Measurements from ENCODE around the gene TMPRSS11D.

Gene TMPRSS11D

DNA sequence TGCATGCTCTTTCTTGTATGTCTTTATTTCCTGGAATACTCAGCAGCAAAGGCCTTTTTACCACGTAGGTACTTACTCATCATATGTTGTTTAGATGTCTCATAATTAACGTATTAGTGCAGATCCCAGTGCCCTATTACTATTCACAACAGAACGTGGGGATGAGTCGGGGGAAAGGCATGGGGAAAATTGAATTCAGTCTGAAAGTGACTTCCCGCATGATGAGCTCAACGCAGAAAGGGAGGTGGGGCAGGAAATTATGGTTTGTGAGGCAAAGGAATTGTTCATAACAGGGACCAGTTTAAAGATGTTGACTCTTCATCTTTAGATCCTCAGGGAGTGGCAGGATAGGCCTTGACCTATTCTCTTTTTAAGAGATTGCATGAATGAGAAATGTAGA is 2.0 kb upstream of the TMPRSS11D start:
- no peak for DNase-seq

DNA sequence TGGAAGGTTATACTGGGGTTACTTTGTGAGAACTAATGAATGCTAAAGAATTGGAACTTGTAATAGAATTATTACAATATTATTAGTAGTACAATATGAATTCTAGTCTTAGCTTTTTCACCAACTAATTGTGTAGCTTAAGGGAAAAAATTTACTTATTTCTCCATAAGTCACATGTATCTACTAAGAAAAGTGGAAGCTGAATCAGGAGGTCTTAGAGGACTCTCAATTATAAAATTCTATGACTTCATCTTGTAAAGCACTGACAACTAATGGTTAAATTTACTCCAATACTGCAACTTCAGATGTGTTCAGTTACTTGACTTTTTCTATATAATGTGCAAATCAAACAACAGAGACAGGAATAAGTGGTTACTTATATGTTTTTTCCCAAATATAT is 899 bp upstream of the TMPRSS11D start:
- DNase-seq = no peak

DNA sequence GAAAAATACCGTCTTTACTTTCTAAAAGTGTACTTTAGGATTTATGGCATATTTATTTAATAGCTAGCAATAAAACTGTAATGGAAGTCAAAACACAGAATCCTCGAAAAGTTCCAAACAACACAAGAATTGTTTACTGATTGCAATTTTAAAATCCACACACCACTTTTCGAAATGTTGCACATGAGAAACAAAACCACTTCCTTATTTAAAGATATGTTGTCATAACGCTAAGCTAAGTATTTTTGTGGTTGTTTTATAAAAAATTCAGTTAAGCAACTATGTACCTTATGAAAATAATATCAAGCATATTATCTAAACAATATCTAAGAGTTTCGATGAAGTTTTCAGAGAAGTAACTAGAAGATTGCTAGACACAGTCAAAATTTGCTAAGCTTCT is 344 bp downstream of the TMPRSS11D start:
- DNase-seq = no peak

DNA sequence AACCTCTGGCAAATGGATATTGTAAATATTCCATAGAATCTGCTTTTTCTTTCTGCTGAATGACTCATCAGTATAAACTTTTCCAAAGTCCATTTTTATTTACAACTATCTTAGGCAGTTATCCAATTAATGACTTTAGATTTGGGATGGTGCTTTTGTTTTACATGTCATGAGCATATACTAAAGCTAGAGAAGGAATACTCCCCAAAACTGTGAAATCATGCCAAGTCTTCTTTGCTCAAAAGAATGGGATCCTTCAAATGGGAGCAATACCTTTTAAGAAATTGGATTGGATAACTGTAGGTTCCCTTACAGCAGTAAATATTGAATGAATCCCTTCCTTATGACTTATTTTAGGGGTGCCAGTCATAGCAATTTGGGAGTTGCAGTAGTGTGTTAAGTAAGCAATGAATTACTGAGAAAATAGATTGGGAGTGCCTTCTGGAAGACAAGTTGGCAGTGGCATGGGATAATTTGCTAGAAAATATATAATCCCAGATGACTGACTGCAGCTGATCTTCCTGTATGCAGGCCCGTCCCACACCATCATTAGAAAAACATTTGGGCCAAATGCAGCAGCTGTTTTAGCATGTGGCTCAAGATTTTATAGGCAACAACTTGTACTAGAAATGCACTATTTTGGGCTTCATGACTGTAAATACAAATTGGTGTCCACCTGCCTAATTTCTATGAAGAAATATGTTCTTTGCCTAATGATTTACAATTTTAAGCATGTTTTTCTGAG is 2.8 kb downstream of the TMPRSS11D start:
- peak; percentile 65 for DNase-seq

DNA sequence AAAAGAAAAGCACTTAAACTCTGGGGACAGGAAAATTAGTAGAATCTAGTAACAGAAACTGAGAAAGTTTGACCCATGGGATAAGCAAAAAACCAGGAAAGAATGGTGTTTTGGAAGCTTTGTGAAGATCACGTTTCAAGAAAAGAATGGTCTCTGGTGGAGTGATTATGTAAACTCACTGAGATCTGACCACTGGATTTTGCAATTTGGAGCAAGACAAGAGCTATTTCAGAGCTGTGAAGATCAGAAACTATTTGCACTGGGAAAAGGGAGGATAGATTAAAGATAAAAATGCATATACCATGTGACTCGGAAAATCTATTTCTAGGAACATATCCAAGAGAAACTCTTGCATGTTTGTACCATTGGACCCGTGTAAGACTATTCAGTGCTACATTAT is 4.3 kb downstream of the TMPRSS11D start:
- no peak for DNase-seq

DNA sequence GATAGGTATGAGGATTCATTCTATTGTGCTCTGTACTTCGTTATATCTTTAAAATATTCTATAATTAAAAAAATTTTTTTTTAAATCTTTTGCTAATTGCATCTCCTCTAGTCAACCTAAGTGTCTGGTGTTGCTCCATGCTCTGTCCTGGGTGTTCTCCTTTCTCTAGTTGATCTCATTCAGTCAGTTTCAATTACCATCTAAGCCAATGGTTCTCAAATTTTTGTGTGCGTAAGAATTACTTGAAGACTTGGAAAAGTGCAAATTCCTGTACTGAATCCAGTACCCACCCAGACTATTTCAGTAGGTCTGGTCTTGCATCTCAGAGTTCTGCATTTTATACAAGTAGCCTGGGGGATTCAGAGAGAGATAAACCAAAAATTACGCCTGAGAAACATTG is 6.7 kb downstream of the TMPRSS11D start:
- DNase-seq = no peak

DNA sequence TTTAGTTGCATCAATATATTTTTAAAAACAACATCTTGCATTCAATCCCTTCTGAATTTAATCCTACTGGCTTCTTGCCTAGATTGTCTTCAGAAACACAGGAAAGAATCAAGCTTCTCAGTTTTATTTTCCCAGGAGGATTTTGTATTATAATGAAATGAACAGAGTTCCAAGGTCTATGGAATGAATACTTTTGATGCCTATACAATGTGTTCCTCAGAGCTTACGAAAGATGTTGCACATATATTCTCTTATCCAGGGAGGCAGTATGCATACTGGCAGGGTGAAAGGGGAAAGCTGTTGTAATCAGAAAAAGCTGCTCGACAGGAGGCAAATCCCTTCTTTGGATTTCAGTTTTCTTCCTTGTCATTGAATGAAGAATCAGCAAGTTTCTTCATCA is 8.8 kb downstream of the TMPRSS11D start:
- no peak for DNase-seq

DNA sequence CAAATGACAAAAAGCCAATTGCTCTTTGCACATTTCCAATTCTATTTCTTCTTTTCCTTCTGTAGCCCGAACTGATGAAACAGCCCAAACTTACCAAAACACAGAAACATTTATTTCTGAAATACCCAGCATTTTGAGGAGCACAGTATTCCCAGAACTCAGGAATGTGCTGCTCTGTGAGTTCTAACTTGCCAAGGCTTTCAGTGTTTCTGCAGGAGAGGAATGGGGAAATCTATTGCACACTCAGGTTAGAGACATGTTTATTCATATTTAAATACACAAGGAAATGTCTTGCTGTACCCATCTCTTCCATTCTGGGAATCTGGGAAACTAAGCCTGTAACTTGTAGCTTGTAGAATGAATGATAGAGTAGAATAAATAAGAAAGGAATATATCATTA is 10.7 kb downstream of the TMPRSS11D start:
- DNase-seq = no peak

DNA sequence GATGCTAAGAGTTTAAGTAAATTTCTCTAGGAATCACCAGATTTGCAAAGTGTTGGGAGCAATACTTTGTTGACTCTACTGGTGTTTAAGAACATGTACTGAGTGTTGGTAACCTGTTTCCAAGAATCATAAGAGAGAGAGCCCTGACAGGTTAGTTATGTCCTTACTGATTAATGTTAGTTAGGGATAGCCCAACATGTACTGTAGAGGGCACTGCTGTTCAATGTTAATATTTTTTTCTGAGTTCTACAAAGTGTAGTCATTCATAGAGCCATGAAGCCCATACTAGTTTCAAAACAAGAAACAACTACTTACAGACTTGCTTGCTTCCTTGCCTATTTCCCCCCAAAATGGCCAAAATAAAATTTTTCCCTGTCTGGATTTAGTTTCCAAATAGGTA is 11.9 kb downstream of the TMPRSS11D start:
- DNase-seq = no peak

DNA sequence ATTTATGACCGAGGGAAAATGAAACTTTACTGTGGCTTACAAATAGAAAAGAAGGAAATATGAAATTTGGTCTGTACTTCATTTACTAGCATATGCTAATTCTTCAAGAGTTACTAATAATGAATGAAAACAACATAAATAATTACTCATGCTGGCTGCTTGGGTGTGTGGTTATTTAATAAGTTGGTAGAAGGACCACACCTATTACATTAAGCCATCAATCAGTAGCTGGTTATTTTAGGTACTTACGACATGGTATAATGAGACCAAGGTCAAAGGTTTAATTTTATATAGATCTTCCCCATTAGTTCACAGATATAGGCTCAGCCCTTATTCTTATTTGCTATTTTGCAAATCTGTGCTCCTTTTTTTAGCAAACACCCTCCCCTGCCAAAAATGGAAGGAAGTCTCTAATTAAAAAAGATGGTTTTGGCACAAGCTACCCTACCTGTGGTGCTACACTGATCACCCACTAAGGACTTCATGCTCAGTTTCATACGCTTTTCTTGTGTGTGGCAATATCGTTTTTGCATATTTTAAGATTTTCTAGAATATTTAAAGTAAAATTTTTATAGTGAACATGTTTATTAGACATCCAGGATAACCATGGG is 14.1 kb downstream of the TMPRSS11D start:
- DNase-seq = no peak

DNA sequence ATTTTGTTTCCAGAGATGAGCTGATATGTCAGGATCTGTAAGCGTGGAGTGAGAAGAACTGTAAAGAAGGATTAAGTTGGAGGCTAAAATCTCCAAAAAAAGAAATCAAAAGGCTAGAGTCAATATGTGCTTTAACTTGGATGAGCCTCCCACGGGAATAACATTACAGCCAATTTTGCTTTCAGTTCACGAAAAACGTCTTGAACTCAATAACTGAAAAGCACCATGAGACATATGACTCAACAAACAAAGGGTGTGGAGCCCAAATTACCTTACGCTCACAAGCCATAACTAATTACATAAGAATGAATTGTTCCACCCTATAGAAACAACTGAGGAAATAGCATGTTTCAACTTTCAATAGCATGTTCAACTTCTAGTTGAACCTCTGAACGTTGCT is 22.3 kb downstream of the TMPRSS11D start:
- no peak for DNase-seq

DNA sequence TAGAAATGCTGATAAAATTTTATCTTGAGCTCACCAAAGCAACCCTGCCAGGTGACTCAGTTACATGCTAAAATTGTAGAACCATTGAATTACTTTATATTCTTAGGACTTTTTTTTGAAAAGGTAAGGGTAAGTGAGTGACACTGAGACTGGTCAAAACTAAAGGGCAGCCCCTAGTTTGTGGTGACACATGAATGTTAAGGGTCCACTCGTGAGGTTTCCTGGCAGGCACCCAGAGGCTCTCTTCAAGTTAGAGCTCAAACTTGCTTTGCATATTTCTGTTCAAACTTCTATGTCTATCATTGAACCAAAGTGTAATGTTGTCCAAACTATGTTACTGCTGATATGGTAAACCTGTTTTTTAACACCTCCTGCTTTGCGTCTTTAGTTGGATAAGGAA is 30.5 kb downstream of the TMPRSS11D start:
- DNase-seq = no peak

DNA sequence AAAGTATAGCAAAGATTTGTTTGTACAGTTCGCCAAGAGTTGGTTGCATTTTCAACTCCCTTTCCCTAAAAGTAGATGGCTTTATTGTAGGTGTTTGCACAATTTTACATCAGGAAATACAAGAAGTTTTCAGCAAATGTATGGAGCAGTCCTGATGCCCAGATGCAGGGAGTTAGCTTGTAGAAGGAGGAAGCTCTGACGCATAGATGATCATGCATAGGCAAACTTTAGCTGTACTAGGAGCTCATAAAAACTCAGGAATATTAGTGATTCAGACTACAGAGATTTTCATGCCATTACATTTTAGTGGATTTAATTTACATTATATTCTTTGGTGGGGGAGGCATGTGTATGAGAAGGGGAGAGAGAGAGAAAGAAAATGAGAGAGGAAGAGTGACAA is 62.9 kb downstream of the TMPRSS11D start:
- no peak for DNase-seq

DNA sequence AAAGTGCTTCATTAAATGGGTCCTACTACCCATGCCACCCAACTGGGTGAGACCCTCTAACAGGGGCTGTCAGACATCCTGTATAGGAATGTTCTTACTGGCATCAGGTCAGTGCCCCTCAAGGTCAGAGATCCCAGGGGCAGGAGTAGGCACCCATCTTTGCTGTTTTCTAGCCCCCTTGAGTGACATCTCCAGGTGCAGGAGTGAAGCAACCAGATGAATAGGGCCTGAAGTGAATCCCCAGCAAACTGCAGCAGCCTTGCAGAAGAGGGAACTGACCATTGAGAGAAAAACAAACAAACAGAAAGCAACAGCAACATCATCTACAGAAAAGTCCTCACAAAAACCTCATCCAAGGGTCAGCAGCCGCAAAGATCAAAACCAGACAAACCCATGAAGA is 73.8 kb downstream of the TMPRSS11D start:
- no peak for DNase-seq

DNA sequence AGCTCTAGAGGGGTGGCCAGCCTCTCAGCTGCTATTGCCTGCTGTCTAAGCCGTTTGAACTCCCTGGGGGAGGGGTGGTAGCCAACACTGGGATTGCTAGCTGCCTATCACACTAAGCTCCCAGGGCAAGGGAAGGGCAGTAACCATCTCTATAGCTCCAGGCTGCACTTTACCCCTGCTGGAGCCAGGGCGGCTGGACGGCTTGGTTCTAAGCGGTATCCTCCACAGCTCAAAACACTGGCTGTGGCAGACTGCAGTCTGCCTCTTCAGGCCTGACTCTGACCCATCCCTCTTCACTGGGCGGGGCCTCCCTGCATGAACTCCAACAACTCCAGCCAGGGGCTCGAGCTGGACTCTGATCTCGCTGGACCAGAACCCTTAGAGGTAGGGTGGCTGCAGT is 74.3 kb downstream of the TMPRSS11D start:
- DNase-seq = no peak

DNA sequence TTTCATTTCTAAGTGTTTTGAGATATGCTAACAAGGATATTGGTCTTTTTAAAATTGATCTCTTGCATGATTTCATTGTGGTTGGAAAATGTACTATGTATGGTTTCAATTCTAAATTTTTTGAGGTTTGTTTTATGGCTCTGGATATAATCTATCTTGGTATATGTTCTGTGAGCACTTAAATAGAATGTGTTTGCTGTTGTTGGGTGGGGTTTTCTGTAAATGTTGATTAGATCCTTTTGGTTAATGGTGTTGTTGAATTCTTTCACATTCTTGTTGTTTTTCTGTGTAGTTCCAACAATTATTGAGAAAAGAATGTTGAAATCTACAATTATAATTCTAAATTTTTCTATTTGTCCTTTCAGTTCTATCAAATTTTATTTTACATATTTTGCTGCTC is 87.0 kb downstream of the TMPRSS11D start:
- no peak for DNase-seq

DNA sequence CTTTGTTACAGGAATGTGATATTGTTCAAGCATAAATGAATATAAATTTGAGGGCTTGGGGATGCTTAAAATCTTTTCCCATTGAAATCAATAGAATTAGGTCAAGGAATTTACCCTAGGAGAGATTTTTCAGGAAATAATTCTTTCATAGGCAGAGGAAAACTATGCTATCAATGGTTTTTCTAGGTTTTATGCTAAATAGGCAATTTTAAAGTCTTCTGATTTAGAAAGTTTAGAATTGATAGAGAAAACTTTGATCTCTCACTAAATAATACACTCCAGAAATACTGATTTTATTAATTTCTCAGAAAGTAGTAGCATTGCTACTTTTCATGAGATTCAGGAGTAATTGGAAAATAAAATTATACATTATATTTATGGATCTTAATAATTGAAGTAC is 93.1 kb downstream of the TMPRSS11D start:
- no peak for DNase-seq

DNA sequence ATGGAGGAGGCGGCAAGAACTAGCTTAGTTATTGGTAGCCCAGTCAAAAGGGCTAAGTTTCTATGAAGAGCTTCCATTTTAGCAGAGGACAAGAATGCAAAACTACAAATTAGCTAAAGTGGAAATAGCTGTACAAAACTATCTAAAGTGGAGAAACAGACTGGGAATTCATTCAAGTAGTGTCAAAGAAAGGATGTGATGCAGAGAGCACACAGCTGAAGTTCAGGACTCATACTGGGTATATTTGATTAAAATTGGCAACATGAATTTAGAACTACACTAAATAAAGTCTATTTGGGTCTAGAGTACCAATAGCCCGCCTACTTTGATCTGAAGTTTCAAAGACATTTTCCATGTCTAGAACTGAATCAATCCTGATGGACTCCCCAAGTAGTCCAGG is 96.5 kb downstream of the TMPRSS11D start:
- DNase-seq = no peak

DNA sequence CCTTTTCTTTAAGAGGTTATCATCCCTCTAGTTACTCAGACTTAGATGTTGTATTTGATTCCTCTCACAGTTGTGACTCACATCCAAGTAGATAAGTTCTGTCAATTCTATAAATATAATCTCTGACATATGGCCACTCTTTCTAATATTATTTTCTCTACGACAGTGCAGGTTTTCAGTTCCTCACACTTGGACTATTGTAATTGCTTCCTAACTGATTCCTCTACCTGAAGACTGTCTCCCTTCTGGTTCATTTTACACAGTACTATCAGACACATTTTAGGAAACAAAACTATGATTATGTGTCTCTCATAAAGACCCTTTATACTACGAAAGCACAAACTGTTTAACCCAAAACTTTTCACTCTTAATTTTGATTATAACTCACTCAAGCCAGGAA is 98.3 kb downstream of the TMPRSS11D start:
- DNase-seq = no peak

DNA sequence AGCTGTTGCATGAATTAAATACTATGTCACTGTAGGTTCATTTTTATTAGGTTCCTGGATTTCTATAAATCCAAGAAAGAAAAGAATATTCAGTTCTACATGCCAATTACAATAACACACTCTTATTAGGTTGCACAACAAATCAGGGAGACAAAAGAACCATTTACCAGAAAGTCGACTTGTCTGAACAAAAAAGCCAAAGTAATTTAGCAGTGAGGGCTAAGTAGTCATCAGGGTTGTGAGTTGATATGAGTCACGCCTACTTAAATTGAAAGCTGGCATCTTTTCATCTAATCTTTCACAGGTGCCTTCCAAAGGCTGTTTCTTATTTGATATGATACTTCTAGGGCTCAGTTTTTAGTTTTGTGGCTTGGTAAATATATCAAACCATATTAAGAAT is 104.2 kb downstream of the TMPRSS11D start:
- DNase-seq = no peak

DNA sequence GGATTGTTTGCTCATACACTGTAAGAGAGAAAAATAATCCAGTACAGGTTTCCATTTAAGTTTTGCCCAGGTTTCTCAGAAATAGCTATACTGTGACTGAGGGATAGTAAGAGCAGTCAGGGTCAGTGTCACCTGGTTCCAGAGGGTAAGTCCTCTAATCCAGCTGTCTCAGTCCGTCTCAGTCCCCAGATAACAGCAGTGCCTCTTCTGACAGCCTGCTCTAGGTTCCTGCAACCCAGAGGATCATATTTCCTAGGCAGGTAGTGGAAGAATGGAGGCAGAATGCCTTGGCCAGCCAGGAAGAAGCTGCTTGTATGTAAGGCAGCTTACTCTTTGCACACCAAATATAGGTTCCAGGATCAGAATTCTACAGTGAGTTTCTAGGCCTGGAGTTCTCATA is 107.1 kb downstream of the TMPRSS11D start:
- no peak for DNase-seq
